B cell (primary cell): ENCODE data around the gene PLEKHM3. TPM values are rescaled to one million over a fixed set of nuclear protein-coding genes. Genes with fewer than 3 reads are reported as not detected.

Experiments used
- ATAC-seq: fragments of 200-7000 bp; cut with Tn5 transposase; one replicate; pipeline ENCODE4 v1.10.0; 2021; ENCODE audit warnings: low read depth, mild to moderate bottlenecking, moderate number of reproducible peaks, moderate library complexity
- CTCF ChIA-PET: fragments of 350-600 bp; sonication (Branson Sonifier 250); formaldehyde crosslinking; loops from one replicate; lab custom pipeline; 2021; ENCODE audit warnings: antibody characterized with exemption, inconsistent platforms; lab: Charles Lee
- POLR2A ChIA-PET: fragments of 350-600 bp; sonication (Branson Sonifier 250); formaldehyde crosslinking; loops from one replicate; lab custom pipeline; 2021; ENCODE audit warnings: antibody characterized with exemption; lab: Charles Lee
- DNase-seq: peaks from one replicate; pipeline ENCODE4 v3.0.0; 2013
- H2AFZ ChIP-seq: 2 replicates; pipeline ENCODE4 v1.6.1; 2012; ENCODE audit warnings: mild to moderate bottlenecking, low read depth, low read length; ENCODE audit not compliant: insufficient read depth, poor library complexity, severe bottlenecking
- H3K27ac ChIP-seq, 2 donors: 1 replicate in 1 of 2; 2 replicates in 1 of 2; pipeline ENCODE4 v1.5.1; 2012 to 2013; ENCODE audit warnings: low read length in 2 of 2, mild to moderate bottlenecking in 2 of 2, moderate library complexity in 1 of 2
- H3K27me3 ChIP-seq, 4 experiments: fragments of 200-600 bp in 1 of 4; sonication (generic) in 1 of 4; replicated peaks in 1 of 4; 1 replicate in 2 of 4; 2 replicates in 2 of 4; pipeline versions ENCODE4 v1.6.1 to v1.7.0; 2013 to 2016; ENCODE audit warnings: low read length in 3 of 4, mild to moderate bottlenecking in 2 of 4, mixed read lengths in 1 of 4, moderate library complexity in 1 of 4; ENCODE audit not compliant: insufficient read depth in 4 of 4, control insufficient read depth in 3 of 4; ENCODE audit errors: control extremely low read depth in 1 of 4
- H3K36me3 ChIP-seq, 2 experiments: replicated peaks in 1 of 2; 1 replicate in 1 of 2; 2 replicates in 1 of 2; pipeline versions ENCODE4 v1.6.1 to v1.7.1; 2013; ENCODE audit warnings: low read length in 1 of 2; ENCODE audit not compliant: insufficient read depth in 2 of 2, control insufficient read depth in 1 of 2; ENCODE audit errors: control extremely low read depth in 1 of 2, extremely low read depth in 1 of 2
- H3K4me1 ChIP-seq, 2 donors: fragments of 200-600 bp in 1 of 2; sonication (generic) in 1 of 2; 1 replicate in 1 of 2; 2 replicates in 1 of 2; pipeline versions ENCODE4 v1.5.1 to v1.6.1; 2013 to 2017; ENCODE audit warnings: low read length in 2 of 2; ENCODE audit not compliant: control insufficient read depth in 2 of 2, insufficient read depth in 2 of 2
- H3K4me2 ChIP-seq: replicated peaks from 2 replicates; pipeline ENCODE3; 2012; ENCODE audit warnings: mild to moderate bottlenecking, low read depth, low read length; ENCODE audit not compliant: poor library complexity, severe bottlenecking
- H3K4me3 ChIP-seq, 5 experiments: fragments of 200-600 bp in 1 of 5; sonication (generic) in 1 of 5; 1 replicate in 3 of 5; 2 replicates in 2 of 5; pipeline versions ENCODE4 v1.5.1 to v1.7.0; 2011 to 2016; ENCODE audit warnings: low read length in 4 of 5, mild to moderate bottlenecking in 4 of 5, low read depth in 2 of 5, control low read depth in 1 of 5, moderate library complexity in 1 of 5; ENCODE audit not compliant: insufficient read depth in 1 of 5; ENCODE audit errors: control extremely low read depth in 1 of 5, extremely low read depth in 1 of 5
- H3K79me2 ChIP-seq: fragments of 200-600 bp; sonication (generic); one replicate; pipeline ENCODE4 v1.6.0; 2016; ENCODE audit warnings: low read length; ENCODE audit not compliant: control insufficient read depth, insufficient read depth
- H3K9ac ChIP-seq: fragments of 200-600 bp; sonication (generic); 2 replicates; pipeline ENCODE4 v1.6.1; 2017; ENCODE audit warnings: mild to moderate bottlenecking, low read length, moderate library complexity
- H3K9me3 ChIP-seq, 3 donors: one replicate each; pipeline versions ENCODE4 v1.6.1 to v1.7.1; 2013; ENCODE audit warnings: low read length in 2 of 3; ENCODE audit not compliant: control insufficient read depth in 2 of 3, insufficient read depth in 1 of 3; ENCODE audit errors: control extremely low read depth in 1 of 3
- H4K20me1 ChIP-seq: 2 replicates; pipeline ENCODE4 v1.6.0; 2012; ENCODE audit warnings: mild to moderate bottlenecking, low read length; ENCODE audit not compliant: insufficient read depth, control insufficient read depth, poor library complexity, severe bottlenecking
- H3K27ac Mint-ChIP-seq: one replicate; pipeline ENCODE4 v1.8.0; 2021; ENCODE audit warnings: mixed read lengths
- H3K27me3 Mint-ChIP-seq: one replicate; pipeline ENCODE4 v1.8.0; 2021; ENCODE audit warnings: mixed read lengths
- H3K4me1 Mint-ChIP-seq: one replicate; pipeline ENCODE4 v1.8.0; 2021; ENCODE audit warnings: mixed read lengths
- H3K4me3 Mint-ChIP-seq: one replicate; pipeline ENCODE4 v1.8.0; 2021; ENCODE audit warnings: mixed read lengths
- H3K9me3 Mint-ChIP-seq: one replicate; pipeline ENCODE4 v1.8.0; 2022; ENCODE audit warnings: mixed read lengths; ENCODE audit not compliant: insufficient read depth
- EZH2 ChIP-seq: IDR thresholded peaks from 2 replicates; pipeline ENCODE4 v1.6.1; 2012; ENCODE audit warnings: borderline replicate concordance, low read depth, mild to moderate bottlenecking, moderate library complexity, low read length; ENCODE audit not compliant: insufficient read depth, poor library complexity, severe bottlenecking
- WGBS: methylation state at CpG from one replicate; pipeline ENCODE4 v1.1.5; 2013; ENCODE audit warnings: missing lambda C conversion rate; ENCODE audit not compliant: insufficient coverage; 5-methylcytosine and 5-hydroxymethylcytosine counted together
- intact Hi-C: fragments of 100-400 bp; cut with micrococcal nuclease; formaldehyde crosslinking; loops from one replicate; pipeline ENCODE4 v1.10.0; 2022
- polyA plus RNA-seq: library from polyadenylated mRNA; depleted of rRNA; stranded (reverse); fragments of >200 nt; gene quantifications from 2 replicates; pipeline ENCODE4 v1.2.3, GENCODE V29; 2012
- total RNA-seq, 2 donors: library from RNA; stranded (reverse); fragments of 120-200 nt in 1 of 2; gene quantifications; 1 replicate in 1 of 2; 2 replicates in 1 of 2; pipeline versions ENCODE4 v1.2.3 to v1.2.4, GENCODE V29; 2013 to 2022
- TF ChIP-seq, protein P1 (sequence below): fragments of 200-600 bp; IDR thresholded peaks from one replicate; pipeline ENCODE4 v1.8.0; 2022; ENCODE audit warnings: antibody characterized with exemption, mild to moderate bottlenecking

Gene PLEKHM3
- total and polyA plus RNA-seq, 2 donors (not counting 1 experiment from before 2014, with no cell fraction given): 4.0 to 17.7 TPM

DNA sequence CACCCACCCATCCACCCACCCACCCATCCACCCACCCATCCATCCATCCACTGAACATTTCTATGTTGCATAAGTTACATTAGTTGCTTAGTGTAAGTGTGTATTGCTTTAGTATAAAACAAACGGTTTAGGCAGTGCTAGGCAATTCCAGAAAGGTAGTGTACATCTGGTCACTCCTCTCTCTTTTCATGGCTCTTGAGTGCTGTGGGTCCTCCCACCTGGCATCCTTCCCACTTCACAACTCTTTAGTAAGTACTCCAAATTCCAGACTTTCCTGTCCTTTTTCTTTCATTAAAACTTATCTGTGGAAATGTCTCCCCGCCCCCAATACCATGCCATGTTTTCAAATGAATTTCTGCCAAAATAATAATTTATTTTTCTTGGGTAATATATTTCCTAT is 122.5 kb downstream of the PLEKHM3 start:
- peaks cover 0 to 12% of the 10 kb centered on the region in 2 experiments for H3K36me3 ChIP-seq
- no peaks in the 10 kb centered on the region for H3K27me3 ChIP-seq
- Mint-ChIP-seq H3K4me3 (no peak overlapping the region), H3K9me3 (no peaks in the 10 kb centered on the region), H3K27me3 (no peaks in the 10 kb centered on the region), H3K4me1 (no peaks in the 10 kb centered on the region), H3K27ac (no peak overlapping the region)
- no peak overlapping the region for H3K27ac ChIP-seq
- no peak for TF ChIP-seq EZH2
- TF ChIP-seq, protein P1, sequence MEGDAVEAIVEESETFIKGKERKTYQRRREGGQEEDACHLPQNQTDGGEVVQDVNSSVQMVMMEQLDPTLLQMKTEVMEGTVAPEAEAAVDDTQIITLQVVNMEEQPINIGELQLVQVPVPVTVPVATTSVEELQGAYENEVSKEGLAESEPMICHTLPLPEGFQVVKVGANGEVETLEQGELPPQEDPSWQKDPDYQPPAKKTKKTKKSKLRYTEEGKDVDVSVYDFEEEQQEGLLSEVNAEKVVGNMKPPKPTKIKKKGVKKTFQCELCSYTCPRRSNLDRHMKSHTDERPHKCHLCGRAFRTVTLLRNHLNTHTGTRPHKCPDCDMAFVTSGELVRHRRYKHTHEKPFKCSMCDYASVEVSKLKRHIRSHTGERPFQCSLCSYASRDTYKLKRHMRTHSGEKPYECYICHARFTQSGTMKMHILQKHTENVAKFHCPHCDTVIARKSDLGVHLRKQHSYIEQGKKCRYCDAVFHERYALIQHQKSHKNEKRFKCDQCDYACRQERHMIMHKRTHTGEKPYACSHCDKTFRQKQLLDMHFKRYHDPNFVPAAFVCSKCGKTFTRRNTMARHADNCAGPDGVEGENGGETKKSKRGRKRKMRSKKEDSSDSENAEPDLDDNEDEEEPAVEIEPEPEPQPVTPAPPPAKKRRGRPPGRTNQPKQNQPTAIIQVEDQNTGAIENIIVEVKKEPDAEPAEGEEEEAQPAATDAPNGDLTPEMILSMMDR: no peak
- H3K9me3 ChIP-seq: no peaks in the 10 kb centered on the region
- no peak overlapping the region for H3K4me3 ChIP-seq
- no peak overlapping the region for H2AFZ ChIP-seq
- H4K20me1 ChIP-seq: no peaks in the 10 kb centered on the region
- CTCF ChIA-PET: interaction anchor here (1.2 kb wide), 1 partner anchor 1756 kb away, joined by 3 read pairs; no protein-coding TSS in a partner anchor
- POLR2A ChIA-PET: no interaction called here
- no peak overlapping the region for H3K4me2 ChIP-seq
- intact Hi-C loops: no loop called here
- H3K9ac ChIP-seq: no peak overlapping the region
- ATAC-seq (no peak), DNase-seq (no peak)
- no peaks in the 10 kb centered on the region for H3K4me1 ChIP-seq
- WGBS: no CpG with 5 or more reads among the region's 2 CpGs
- H3K79me2 ChIP-seq: no peaks in the 10 kb centered on the region

DNA sequence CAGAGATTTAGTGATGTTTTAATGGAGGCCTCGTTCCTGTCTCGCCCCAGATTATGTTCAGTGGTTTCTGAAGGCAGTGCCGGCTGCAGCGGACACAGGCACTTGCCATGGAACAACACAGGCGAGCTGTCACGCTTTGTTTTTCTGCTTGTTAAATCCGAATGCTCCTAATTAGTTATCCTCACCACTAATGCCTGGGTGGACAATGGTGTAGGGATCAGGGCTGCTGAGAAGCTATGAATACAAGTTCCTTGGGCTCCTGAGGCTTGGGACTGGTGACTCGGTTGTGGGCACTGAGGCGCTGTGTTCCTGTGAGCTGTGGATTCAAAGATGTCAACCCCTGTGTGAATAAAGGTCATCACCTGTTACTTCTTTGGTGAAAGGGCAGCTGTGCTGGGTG is 123.5 kb downstream of the PLEKHM3 start:
- no peak overlapping the region for H3K4me2 ChIP-seq
- no peak overlapping the region for H3K9ac ChIP-seq
- H3K4me1 Mint-ChIP-seq: no peaks in the 10 kb centered on the region
- CTCF ChIA-PET: interaction anchor here (1.2 kb wide), 1 partner anchor 1755 kb away, joined by 3 read pairs; no protein-coding TSS in a partner anchor
- H4K20me1 ChIP-seq: no peaks in the 10 kb centered on the region
- no peak overlapping the region for H3K4me3 Mint-ChIP-seq
- no peaks in the 10 kb centered on the region for H3K27me3 ChIP-seq
- H3K27me3 Mint-ChIP-seq: no peaks in the 10 kb centered on the region
- no peaks in the 10 kb centered on the region for H3K79me2 ChIP-seq
- H3K27ac Mint-ChIP-seq: no peak overlapping the region
- 93% methylated on average over 2 of the region's 9 CpGs for WGBS
- POLR2A ChIA-PET: no interaction called here
- no peak overlapping the region for H3K4me3 ChIP-seq
- intact Hi-C loops: no loop called here
- H3K27ac ChIP-seq: no peak overlapping the region
- DNase-seq: no peak
- H3K9me3 ChIP-seq: no peaks in the 10 kb centered on the region
- no peaks in the 10 kb centered on the region for H3K4me1 ChIP-seq
- H2AFZ ChIP-seq: no peak overlapping the region
- H3K36me3 ChIP-seq: peaks cover 0 to 14% of the 10 kb centered on the region in 2 experiments
- H3K9me3 Mint-ChIP-seq: no peaks in the 10 kb centered on the region
- ATAC-seq: no peak
- TF ChIP-seq, protein P1: no peak
- TF ChIP-seq EZH2: no peak
